ENCODE data around the gene STXBP5.
A peak's percentile ranks its signal among the peaks of the same experiment; 100 is the strongest.

Gene STXBP5

DNA sequence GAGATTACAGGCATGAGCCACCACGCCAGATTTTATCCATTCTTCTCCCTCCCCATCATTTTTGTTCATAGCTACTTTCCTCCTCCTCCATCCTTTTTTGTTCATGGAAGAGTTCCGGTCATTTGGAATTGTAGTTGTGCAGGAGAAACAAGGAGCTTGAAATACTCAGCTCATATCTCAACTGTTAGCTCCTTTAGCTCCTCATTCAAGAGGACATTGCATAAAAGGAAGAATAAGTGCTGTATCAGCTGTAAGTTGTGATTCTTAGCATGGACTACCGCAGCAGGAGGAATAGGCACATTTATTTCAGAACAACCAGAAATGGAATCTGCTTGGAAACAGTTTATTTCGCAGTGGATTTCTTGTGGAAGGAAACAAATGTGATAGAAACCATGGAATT, 7.6 kb downstream of the STXBP5 start:
- DNase-seq, result no peak

DNA sequence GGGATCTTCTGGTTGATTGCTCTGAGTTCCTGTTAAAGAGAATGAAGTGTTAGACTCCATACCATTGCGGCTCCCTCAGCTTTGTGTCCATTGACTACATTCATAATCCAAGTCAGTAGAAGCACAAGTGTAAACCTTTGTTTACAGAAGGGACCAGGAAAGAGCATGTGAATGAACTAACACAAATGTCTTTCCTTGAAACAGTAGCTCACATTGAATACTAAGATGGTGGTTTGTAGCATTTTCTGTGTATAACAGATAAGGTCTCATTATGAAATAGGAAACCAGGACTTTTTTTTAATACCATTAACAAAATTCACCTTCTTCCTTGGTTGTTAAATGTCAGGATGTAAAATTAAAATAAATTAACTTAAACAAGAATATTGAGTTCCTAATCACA, 8.4 kb downstream of the STXBP5 start:
- no peak for DNase-seq

DNA sequence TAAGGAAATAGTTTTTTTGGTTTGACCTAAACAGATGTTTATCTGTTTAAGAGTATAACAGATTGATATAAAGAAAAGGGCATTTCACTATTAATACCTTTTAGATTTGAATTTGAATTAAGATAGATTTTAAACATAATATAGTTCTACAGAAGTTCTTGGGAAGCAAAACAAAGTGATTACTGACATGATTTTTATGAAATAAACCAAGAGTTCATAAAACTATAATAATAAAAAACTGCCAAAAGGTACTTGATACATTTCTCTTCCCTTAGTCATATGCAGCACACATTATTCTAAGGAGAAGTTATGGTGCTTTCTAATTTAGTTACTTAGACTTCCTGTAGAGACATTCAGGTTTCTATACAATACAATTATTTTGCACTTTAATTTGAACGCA, 9.6 kb downstream of the STXBP5 start:
- no peak for DNase-seq

DNA sequence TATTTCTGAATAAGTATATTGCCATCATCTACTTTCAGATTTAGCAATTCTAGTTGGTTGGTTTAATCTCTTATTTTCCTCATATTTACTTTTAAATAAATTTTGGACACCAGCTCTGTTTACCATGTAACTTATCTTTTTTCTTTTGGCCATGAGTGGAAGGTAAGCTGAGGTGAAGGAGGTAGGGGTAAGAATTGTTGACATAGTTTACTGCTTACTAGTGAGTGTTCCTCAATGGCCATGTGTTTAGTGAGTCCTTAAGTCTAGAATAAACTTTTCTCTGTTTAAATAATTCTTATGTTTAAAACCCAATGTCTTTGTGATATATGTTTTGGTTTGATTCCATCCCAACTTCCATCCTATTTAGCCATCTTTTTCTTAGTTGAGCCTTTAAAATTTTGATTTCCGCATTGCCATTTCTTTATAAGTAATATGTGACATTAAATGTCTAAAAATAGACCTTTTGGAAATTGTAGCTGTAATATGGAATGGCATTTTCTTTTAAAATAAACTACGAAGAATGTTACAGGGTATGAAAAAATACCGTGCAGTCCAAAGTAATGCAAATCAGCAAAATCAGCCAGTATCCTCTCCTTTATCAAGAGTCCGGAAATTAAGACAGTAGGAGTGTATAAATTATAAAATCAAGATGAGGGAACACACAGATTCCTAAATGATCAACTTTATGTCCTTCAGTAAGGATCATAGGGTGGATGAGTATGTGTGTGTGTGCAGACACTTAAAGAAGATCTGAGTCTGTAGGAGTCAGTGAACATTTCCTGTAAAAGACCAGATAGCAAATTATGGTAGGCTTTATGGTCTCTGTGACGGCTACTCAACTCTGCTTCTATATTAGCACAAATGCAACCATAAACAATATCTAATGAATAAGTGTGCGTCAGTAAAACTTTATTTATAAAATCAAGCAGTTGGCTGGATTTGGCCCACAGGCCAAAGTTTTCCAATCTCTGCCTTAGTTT, 10.3 kb downstream of the STXBP5 start:
- no peak for DNase-seq

DNA sequence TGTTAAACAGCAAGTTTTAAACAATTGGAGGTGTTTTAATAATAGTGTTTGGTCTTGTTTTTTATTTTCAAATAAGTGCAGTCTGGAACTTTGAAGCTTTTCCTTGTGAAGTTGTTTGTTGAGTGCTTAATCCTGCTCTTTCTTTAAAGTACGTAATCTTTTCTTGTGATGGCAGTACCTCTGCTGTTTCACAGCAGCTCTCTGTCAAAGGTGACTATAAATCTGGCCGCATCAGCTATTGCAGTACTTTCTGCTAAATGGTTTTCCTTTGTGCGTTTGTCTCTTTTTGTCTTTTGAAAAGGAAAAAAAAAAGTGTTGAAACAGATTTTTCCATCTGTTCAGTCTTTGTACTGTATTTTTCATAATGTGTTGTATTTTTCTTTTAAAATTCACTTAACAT, 12.7 kb downstream of the STXBP5 start:
- DNase-seq, result no peak

DNA sequence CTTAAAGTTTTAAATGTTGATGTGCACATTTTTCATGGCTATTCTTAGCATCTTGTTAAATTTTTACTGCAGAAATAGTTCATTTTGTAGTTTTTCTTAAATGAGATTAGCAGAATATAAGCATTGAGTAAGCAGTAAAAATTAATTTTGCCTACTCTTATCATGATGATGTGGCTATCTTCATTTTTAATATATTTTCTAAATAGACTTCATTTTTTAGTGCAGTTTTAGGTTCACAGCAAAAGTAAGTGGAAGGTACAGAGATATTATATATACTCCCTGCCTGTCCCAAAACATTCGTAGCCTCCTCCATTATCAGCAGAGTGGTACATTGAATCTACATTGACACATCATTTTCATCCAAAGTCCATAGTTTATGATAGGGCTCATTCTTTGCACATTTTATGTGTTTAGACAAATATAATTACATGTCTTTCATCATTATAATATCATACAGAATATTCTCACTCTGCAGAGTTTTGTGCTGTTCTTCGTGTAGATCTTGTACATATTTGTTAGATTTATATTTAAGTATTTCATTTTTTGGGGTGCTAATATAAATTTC, 13.7 kb downstream of the STXBP5 start:
- no peak for DNase-seq

DNA sequence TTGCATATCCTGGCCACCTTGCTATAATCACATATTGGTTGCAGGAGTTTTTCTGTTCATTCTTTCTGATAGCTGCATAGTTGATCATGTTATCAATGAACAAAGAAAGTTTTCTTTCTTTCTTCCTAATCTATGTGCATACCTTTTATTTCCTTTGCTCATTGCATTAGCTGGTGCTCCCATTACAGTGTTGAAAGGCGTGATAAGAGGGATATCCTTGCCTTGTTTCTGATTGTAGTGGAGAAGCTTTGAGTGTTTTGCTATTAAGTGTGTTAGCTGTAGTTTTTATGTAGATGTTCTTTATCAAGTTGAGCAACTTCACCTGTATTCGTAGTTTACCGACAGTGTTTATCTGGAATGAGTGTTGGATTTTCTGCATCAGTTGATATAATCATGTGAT, 14.6 kb downstream of the STXBP5 start:
- DNase-seq, result no peak

DNA sequence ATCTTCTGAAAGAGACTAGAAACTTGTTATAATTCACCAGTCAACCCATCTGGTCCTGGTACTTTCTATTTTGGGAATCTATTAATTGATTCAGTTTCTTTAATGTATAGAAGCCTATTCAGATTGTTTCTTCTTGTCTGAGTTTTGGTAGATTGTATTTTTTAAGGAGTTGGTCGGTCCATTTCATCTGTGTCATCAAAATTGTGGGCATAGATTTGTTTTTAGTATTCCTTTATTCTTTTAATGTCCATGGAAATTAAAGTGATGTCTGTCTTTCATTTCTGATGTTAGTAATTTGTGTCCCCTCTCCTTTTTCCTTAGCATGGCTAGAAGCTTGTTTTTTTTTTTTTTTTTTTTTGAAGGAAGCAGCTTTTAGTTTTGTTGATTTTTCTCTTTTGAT, 15.2 kb downstream of the STXBP5 start:
- DNase-seq, result no peak

DNA sequence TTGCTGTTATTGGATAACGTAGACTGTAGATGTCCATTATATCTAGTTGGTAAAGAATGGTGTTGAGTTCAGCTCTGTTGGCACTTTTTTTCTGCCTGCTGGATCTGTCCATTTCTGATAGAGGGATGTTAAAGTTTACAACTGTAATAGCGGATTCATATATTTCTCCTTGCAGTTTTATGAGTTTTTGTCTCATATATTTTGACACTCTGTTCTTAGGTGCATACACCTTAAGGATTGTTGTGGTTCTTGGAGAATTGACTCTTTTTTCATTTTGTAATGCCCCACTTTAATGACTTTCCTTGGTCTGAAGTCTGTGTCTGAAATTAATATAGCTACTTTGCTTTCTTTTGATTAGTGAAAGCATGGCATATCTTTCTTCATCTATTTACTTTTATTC, 16.1 kb downstream of the STXBP5 start:
- DNase-seq, result no peak

DNA sequence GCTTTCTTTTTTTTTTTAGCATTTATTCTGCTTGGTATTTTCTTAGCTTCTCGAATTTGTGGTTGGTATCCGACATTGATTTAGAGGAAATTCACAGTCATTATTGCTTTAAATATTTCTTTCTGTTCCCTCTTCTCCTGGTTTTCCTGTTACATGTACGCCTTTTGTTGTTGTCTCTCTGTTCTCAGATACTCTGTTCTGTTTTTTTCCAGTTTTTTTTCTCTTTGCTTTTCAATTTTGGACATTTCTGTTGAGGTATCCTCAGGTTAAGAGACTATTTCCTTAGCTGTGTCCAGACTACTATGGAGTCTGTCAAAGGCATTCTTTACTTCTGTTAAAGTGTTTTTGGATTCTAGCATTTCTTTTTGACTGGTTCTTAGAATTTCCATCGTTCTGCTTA, 17.5 kb downstream of the STXBP5 start:
- DNase-seq, result no peak

DNA sequence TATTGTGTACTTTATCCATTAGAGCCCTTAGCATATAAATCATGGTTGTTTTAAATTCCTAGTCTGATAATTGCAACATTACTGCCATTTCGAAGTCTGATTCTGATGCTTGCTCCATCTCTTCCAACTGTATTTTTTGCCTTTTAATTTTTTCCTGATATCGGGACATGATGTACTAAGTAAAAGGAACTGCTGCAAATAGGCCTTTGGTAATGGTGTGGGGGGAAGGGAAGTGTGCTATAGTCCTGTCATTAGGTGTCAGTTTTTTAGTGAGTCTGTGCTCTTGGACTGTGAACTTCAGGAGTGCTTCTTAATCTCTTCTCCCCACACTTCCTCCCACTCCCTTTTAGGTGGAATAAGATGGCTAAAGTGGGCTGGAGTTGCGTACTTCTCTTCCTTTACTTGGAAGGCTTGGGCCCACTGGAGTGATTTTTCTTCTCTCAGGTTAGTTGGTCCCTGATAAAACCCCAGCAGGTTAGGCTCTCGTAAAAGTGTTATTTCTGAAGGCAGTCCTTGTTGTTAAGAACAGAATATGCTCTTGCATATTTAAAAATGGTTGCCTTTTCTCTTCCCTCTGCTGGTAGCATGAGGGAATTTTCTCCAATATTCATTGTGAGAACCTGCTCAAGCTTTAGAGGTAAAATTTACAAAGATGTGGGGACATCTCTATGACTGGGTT, 18.1 kb downstream of the STXBP5 start:
- peak; percentile 27 for DNase-seq

DNA sequence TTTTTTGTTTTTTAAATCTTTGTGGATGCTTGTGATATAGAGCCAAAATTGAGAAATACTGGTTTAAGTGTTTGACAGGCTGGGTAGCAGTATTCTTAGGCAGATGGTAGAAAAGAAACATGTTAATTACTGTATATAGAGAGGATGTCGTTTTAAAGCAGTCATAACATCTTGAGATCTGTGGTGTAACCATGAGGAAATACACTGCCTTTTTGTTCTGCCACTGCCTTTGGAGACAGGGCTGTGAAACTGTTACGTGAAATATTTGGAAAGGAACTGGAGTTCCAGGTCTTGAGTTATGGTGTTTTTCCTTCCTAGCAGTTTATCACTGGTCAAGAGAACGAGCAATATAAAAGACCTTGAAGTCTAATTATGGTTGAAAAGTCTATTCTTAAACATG, 19.5 kb downstream of the STXBP5 start:
- DNase-seq, result no peak

DNA sequence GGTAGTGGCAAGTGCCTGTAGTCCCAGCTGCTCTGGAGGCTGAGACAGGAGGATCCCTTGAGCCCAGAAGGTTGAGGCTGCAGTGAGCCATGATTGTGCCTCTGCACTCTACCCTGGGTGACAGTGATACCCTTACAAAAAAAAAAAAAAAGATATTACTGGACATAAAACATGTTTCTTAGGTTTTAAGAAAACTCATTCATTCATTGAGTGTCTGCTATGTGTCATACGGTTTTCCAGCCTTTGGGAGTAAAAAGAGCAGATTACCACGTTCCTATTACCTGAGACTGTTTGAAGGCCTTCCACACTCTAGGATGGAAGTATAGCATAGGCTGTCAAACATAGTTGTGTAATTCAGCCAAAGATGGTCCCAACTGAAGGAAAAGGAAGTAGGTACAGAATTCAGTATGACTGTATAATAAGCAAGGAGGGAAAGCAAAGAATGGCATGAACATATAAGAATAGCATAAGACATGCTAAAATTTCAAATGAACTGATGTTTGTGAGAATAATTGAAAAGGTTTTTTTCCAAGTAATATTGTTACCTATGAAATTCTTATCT, 22.0 kb downstream of the STXBP5 start:
- no peak for DNase-seq

DNA sequence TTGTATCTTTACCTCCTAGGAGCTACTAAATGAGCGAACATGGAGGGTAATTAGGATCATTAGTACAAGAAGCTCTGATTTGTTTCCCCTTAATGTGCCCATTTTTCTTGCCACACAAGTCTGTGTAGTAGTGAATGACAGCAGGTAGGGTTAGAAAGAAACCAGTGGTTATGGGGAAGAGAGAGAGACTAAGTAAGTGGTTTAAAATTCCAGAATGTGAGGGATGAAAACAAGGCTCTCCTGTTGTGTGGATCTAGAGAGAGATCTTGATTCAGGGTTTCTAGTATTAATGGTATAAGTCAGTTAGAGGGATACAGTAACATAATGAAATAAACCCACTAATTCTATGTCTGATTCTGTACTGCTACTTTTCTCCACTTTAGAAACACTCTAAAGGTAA, 22.7 kb downstream of the STXBP5 start:
- no peak for DNase-seq

DNA sequence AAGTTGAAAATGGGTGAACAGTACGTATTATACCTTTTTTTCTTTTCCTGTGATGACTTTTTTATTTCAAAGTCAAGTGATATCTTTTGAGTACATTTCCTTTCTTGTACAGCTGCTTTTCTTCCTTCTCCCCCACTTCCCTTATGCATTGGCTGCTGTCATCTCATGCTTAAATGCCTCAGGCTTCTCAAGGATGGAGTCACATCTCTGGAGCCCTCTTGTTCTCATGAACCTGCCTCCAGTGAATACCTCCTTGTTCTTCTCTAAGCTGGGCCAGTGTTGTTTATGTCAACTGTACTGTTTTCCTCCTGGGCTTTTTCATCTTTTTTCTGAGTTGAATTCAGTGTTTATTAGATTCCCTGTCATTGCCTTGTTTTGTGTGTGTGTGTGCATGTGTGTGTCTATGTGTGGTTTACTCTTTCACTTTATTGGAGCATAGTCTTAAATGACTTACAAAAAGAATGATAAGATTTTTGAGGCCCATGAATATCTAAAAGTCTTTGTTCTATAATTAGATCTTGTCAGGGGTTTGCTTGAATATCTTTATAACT, 23.6 kb downstream of the STXBP5 start:
- DNase-seq, result peak; percentile 17

DNA sequence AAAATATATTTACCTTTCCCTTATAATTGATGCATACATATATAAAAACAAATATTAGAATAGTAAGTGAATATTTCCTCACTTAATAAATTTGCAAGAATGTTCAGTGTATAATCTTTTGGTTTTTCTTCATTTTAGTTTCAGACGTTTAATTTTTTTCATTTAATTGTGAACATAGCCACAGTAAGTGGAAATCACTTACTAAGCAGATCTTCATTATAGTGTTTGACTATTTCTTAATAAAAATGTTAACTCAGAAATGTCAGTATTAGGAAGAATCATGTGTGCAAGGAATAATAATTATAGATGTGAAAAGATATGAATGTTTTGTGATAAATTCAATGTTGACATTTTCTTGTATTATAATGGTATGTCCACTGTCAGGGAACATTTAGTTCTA, 27.4 kb downstream of the STXBP5 start:
- no peak for DNase-seq

DNA sequence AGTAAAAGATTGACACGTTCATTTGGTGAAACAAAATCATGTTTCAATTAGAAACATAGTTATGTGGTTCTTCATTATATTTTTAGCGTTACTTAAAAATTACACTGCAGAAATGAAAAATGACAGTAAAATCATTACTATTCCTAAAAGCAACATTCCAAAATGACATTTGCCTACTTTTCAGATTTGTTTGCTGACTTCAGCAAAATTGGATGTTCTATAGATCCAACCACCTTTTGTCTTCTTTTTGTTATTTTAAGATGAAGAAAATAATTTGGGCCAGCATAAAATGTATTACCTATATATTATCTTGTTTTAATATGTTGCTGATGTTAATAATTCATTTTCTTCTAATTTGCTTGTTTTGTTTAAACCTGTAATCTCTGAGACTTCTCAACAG, 30.5 kb downstream of the STXBP5 start:
- no peak for DNase-seq

DNA sequence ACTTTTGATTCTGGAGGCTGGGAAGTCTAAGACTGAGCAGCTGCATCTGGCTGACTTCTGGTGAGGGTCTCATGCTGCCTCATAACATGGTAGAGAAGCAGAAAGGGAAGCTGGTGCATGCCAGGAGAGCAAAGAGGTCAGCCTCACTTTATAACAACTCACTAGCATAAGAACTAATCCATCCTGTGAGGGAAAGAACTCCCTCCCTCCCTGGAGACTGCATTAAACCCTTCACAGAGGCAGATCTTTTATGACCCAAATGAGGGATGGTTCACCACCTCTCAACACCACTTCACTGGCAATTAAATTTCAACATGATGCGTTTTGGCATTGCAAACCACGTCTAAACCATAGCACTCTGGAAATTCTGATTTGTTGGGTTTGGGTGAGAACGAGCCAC, 33.9 kb downstream of the STXBP5 start:
- no peak for DNase-seq

DNA sequence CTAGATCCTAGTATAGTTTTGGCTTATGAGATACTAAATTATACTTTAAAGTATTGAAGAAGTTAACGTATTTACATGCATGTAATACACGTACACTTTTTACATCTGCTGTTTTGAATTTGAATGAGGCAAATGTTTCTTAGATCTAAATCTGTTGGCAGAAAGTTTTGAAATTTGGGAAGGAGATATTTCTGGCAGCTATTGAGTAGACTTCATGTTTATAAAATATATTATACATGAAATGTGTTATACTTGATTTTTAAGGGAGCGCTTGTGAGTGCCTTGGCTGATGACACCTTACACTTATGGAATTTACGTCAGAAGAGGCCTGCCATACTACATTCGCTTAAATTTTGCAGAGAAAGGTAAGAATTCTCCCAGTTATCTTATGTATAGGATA, 34.7 kb downstream of the STXBP5 start:
- DNase-seq, result no peak

DNA sequence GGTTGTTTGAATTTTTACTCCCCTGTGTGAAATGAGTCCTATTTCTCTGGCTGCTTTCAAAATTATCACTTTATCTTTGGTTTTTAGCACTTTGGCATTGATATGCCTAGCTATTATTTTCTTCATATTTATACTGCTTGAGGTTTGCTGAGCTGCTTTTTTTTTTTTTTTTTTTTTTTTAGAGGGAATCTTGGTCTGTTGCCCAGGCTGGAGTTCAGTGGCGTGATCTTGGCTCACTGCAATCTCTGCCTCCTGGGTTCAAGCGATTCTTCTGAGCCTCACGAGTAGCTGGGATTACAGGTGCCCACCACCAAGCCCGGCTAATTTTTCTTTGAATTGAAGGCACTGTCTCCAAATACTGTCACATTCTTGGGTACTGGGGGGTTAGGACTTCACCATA, 40.6 kb downstream of the STXBP5 start:
- DNase-seq, result no peak

DNA sequence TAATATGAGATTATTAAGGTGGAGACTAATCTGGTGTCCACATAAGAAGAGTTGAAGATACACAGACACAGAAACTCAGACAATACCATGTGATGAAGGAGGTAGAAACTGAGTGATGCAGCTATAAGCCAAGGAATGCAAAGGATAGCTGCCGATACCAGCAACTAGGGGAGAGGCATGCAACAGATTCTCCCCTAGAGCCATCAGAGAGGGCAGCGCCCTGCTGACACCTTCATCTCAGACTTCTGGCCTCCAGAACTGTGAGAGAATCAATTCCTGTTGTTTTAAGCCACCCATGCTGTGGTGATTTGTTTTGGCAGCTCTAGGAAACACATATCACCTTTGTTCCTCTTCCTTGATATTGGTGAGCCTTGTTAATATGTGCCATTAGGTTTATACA, 41.5 kb downstream of the STXBP5 start:
- DNase-seq, result no peak

DNA sequence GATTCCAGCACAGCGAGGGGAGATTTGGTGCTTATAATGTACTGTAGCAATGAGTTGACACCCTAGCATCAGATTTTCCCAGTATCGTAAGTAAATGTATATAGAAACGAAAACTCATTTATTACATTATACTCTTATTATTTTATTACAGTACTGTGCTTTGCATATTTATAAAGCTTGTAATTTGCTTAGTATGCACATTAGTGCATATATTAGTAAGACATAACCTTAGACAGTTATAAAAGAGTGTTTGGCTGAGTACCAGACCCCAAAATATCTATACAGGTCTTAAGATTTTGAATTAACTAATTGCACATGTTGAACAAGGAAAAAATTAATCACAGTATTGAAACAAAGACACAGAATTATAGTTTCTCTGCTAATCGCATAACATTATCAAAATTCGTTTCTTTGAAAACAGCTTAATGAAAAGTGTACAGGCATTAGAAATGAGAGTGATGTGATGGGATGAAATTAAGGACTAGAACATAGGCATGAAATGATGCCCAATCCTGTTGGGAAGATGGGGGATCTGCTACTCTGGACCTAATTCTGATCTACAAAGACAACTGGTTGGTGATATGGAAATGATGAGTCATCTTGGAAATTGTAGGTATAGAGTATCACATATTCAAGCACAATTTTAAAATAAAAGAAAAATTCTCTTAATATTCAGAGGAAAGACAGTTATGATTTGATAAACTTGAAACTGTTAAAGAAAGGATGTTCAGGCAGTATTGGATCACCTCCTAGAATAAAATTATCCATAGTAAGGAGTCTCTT, 42.8 kb downstream of the STXBP5 start:
- DNase-seq, result no peak

DNA sequence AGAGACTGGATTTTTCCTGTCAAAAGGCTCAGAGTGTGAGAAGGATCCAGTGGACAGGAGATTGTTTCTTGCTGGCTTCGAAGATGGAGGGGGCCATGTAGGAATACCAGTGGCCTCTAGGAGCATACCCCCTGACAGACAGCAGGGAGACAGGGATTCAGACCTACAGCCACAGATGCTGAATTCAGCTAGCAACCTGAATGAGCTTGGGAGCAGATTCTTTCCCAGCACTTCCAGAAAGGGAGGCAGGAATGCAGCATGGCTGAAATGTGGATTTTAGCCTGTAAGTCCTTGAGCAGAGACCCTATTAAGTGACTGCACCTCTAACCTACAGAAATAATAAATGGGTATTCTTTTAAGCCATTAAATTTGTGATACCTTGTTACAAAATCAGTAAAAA, 44.6 kb downstream of the STXBP5 start:
- DNase-seq, result no peak
